NOMO-1 treated with dmso at 0.1 percent for 144 hours (cell line): ENCODE data around the gene TEX22.

Experiments used
- DNase-seq: peaks from one replicate; lab custom pipeline; 2025; ENCODE audit not compliant: unreplicated experiment; lab: John Stamatoyannopoulos, UW

TEX22 gene

DNA sequence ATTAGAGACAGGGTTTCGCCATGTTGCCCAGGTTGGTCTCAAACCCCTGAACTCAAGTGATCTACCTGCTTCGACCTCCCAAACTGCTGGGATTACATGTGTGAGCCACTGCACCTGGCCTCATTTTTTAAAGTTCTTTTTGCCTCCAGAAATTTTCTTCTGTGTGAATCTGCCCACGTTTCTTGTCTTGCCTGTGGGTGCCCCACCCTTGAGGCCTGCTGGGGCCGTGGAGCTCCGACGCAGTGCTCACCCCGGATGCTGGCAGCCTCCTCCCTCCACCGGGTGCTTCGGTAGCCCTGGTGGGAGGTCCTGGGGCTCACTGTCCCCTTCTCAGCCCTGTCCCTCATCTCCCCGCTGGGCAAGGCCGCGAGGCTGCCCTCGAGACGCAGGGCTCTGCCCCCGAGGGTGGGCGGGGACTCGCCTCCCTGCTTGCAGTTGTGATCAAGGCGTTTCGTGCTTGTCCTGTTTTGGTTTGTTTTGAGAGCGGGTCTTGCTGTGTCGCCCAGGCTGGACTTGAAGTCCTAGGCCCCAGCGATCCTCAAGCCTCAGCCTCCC, 56.8 kb downstream of the TEX22 start:
- DNase-seq = no peak

DNA sequence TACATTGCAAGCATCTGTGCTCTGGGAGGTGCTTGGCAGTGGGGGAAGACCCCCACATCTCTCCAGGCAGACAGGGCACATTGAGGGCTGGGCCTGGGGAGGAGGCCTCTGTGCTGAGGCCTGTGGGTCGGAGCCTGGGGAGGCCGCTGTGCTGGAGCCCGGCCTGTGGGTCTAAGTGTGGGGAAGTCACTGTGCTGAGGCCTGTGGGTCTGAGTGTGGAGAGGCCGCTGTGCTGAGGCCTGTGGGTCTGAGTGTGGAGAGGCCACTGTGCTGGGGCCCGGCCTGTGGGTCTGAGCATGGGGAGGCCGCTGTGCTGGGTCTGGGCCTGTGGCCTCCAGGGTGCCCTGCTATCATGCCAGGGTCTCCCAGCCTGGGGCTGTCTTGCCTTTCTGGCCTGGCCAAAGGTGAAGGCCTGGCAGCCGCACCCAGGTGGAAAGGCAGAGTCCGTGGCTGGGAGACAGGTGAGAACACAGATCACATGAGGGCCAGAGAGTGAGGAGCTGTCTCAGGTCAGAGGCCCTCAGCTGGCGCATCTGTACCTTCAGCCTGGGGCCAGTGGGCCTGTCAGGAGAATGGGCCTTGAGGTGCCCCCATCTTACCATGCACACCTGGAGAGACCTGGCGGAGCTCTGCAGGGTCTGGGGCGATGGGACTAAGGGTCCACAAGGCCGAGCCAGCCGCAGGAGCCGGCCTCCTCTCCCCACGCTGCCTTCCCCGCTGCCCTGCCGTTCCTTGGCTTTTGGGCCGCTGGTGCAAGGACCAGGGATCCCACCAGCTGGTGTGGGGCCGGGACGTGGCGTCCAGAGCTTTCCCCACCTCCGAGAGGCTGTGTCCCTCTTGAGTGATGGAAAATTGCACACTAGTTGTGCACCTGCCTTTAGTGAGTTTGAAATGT, 57.7 kb downstream of the TEX22 start:
- DNase-seq = no peak

DNA sequence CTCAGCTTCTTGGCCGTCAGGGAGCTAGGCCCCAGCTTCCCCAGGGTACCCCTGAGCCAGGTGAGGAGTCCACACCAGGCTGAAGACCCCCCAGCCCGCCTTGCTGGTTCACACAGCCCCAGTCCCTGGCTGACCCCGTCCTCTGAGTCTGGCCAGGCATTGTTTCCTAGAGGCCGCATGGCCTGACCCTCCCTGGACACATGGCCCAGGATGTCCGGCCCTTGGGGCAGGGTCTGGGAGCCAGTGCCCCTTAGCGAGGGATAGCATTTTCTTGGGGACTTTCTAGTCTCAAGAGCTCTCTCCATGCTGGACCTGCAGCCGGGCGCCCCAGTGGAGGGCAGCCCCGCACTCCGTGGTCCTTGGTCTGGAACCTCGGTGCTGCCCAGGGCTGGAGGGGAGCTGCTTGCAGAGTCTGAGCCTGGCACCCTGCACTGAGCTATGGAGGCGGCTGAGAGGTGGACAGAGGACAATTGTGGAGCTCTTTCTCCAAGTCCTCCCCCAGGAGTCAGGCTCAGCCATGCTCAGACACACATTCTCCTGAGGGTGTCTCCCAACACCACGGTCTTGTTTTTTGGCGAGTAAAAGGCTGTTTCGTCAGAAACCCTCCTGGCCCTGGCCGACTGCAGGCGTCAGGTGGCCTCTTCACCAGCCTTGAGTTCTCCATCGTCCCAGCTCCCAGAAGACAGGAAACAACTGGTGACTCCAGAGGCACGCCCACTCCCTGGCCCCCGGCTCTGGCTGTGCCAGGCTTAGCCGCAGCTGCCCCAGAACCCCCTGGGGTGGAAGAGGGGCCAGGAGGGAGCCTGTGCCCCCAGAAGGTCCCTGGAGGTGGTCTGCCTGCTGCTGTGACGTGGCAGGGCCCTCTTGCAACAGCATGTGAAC, 58.6 kb downstream of the TEX22 start:
- DNase-seq = no peak

DNA sequence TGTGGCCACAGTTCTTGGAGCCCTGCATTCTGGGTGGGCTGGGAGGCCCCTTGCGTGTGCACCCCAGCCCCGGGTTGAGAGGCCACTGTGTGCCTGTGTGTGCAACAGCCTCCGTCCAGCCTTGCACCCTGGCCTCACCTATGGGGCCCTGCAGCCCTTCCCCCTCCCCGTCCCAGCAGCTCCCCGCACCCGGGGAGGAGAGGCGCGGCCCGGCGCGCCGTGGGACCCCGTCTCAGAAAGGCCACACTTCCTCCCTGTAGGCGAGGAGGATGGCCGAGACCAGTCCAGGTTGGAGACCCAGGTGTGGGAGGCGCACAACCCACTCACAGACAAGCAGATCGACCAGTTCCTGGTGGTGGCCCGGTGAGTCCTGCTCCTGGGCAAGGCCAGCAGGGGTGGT, 59.7 kb downstream of the TEX22 start:
- no peak for DNase-seq

DNA sequence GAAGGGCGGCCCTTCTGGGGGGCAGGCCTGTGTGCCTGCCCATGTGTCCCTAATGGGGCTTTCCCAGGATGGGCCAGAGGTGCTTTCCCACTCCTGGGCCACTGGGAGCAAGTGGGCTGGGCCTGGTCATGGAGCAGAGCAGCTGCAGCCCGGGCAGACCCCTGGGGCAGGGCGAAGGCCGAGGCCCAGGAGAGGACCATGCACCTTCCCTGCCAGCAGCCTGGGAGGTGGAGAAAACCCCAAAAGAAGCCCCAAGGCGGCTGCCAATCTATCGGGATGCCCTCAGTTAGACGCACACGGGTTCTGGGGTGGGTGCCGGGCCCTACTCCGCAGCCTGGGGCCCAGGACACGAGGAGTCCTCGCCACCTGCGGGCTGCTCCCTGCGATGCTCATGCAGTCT, 60.2 kb downstream of the TEX22 start:
- no peak for DNase-seq

DNA sequence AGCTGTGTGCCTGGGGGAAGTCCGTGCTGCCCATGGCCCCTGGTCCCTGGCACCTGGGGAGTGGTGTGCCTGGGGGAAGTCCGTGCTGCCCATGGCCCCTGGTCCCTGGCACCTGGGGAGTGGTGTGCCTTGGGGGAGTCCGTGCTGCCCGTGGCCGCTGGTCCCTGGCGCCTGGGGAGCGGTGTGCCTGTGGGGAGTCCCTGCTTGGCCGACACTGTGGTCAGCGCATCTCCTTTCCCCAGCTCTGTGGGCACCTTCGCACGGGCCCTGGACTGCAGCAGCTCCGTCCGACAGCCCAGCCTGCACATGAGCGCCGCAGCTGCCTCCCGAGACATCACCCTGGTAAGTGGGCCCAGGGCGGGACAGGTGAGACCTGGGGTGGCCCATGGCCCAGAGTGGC, 61.8 kb downstream of the TEX22 start:
- DNase-seq = no peak

DNA sequence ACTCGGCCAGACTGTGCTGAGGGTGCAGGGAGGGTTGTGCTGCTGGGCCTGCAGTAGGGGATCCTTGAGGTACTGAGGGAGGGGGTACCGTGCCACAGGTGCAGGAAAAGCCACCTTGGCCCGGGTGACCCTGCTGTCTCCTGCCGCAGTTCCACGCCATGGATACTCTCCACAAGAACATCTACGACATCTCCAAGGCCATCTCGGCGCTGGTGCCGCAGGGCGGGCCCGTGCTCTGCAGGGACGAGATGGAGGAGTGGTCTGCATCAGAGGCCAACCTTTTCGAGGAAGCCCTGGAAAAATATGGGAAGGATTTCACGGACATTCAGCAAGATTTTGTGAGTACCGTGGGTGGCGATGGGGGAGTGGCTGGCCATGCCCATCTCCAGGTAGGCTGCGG, 62.3 kb downstream of the TEX22 start:
- no peak for DNase-seq

DNA sequence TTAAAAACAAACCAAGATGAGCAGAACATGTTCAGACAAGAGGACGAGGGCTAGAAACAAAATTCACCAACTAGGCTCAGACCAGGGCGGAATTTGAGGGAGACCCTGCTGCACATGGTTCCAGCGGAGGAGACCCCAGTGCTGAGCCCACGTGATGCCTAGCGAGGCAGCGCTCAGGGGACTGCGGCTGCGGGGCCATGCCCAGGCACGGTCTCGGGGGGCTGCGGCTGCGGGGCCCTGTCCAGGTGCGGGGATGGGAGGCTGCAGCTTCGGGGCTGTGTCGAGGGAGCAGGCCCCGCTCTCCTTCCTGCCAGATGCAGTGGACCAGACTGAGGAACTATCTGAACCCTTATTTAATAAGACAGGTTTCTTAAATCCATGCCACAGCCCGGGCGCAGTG, 63.6 kb downstream of the TEX22 start:
- DNase-seq = no peak
